Cardiac fibroblast (primary cell): ENCODE results near the gene EYS.
"Not testable (repeated sequence)": the region's sequence is repeated elsewhere in the genome, so short reads cannot be mapped to it uniquely, and the experiment has no call there.

Source experiments
- DNase-seq, 2 donors: peaks; one replicate each; pipeline versions ENCODE4 v3.0.0 to v3.0.0-alpha.2; 2010; ENCODE audit warnings: low read depth in 2 of 2
- H3K4me3 ChIP-seq, 2 donors: replicated peaks in 1 of 2; 1 replicate in 1 of 2; 2 replicates in 1 of 2; pipeline ENCODE4 v1.5.1; 2011; ENCODE audit warnings: low read depth in 2 of 2, low read length in 2 of 2, mild to moderate bottlenecking in 2 of 2, moderate library complexity in 1 of 2
- TF ChIP-seq, protein P1 (sequence below): IDR thresholded peaks from one replicate; pipeline ENCODE4 v1.5.1; 2011; ENCODE audit warnings: low read depth, mild to moderate bottlenecking, low read length, inconsistent platforms

Gene EYS

DNA sequence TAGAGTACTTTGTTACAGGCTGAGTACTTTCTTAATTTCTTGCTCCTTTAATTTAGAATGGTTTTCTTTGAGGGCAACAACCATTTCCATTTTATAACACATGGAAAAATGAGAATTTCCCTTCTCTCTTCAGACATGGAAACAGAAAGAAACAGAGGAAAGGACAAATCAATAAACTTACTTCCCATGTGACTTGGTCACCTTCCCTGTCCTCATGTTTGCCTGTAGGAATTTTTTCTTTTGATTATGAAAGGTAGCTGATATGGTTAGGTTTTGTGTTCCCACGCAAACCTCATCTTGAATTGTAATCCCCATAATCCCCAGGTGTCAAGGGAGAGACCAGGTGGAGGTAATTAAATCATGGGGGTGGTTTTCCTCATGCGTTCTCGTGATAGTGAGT lies 1901.7 kb downstream of the EYS start:
- H3K4me3 ChIP-seq = no peak overlapping the region
- DNase-seq = no peak
- TF ChIP-seq, protein P1, sequence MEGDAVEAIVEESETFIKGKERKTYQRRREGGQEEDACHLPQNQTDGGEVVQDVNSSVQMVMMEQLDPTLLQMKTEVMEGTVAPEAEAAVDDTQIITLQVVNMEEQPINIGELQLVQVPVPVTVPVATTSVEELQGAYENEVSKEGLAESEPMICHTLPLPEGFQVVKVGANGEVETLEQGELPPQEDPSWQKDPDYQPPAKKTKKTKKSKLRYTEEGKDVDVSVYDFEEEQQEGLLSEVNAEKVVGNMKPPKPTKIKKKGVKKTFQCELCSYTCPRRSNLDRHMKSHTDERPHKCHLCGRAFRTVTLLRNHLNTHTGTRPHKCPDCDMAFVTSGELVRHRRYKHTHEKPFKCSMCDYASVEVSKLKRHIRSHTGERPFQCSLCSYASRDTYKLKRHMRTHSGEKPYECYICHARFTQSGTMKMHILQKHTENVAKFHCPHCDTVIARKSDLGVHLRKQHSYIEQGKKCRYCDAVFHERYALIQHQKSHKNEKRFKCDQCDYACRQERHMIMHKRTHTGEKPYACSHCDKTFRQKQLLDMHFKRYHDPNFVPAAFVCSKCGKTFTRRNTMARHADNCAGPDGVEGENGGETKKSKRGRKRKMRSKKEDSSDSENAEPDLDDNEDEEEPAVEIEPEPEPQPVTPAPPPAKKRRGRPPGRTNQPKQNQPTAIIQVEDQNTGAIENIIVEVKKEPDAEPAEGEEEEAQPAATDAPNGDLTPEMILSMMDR = no peak

DNA sequence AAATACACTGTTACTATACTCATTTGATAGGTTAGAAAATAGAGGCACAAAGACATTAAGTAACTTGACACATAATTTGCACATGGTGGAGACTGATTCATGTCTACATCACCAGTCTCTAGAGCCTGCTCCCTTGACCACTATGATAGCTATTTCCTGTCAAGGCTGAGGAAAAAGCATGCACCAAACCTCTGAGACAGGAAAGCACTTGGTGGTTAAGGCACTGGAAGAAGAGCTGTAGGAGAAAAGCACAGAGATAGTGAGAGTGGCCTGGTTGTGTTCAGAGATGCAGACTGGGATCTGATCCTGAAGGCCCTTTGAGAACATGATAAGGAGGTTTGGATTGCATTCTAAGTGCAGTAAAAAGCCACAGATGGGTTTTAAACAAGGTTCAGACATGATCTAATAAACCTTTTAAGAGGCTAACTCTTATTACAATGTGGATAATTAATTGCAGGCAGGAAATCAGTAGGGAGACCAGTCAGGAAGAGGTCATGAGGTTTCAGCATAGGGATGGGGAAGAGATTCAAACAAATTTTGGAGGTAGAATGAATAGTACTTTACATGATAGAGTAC lies 1902.6 kb downstream of the EYS start:
- DNase-seq = peak; percentile 79 to 97
- TF ChIP-seq, protein P1 = no peak
- H3K4me3 ChIP-seq = no peak overlapping the region

DNA sequence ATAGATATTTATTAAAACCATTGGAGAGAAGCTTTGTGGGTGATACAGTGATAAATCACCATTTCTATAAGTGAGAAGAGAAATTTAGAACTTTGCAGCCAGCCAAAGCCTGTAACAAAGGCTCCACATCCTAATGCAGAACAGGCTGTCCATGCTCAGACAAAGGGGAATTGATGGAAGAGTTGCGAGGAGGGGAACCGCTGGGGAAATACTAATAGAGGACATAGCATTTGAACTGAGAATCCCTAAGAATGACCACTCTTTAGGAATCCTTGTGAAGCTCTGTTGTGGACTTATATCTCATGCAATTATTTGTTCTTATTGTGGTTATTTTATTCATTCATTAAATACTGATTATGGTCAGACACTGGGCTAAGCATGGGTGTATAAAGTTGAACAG lies 1903.7 kb downstream of the EYS start:
- DNase-seq = no peak
- no peak overlapping the region for H3K4me3 ChIP-seq
- TF ChIP-seq, protein P1 = no peak

DNA sequence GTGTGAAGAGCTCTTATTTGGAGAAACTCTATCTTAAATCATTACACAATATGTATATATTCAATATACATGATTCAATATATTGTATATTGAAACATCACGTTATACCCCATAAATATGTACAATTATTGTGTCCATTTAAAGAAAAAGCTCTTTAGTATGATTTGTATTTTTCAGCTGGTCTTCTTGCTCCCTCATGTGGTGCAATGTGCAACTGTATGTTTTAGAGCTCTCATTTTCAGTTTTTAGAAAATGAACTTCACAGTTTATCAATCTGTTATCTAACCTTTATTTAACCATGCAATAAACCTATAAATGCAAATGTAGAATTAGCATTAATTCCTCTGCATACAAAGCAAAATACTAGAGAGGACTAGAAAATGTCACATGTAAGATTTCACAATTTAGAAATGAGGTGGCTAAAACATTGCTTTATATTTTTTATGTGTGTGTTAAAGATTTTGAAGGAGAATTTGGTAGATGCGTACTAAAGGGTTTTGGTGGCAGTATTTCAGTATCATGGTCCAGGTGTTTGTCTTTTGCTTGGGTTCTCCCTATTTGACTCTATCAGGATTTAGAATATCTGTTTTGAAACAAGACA lies 1904.3 kb downstream of the EYS start:
- TF ChIP-seq, protein P1 = peak; percentile 64
- no peak overlapping the region for H3K4me3 ChIP-seq
- DNase-seq = peak; percentile 56 to 65

DNA sequence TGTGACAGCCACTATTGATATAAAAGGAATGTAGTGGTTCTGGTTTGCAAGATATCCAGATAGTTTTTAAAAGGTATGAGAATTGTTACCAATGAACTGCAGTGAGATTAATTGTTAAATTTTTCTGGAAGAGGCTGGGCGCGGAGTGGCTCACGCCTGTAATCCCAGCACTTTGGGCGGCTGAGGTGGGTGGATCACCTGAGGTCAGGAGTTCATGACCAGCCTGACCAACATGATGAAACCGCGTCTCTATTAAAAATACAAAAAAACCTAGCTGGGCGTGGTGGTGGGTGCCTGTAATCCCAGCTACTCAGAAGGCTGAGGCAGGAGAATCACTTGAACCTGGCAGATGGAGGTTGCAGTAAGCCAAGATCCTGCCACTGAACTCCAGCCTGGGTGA lies 1906.6 kb downstream of the EYS start:
- not testable (repeated sequence) for H3K4me3 ChIP-seq

DNA sequence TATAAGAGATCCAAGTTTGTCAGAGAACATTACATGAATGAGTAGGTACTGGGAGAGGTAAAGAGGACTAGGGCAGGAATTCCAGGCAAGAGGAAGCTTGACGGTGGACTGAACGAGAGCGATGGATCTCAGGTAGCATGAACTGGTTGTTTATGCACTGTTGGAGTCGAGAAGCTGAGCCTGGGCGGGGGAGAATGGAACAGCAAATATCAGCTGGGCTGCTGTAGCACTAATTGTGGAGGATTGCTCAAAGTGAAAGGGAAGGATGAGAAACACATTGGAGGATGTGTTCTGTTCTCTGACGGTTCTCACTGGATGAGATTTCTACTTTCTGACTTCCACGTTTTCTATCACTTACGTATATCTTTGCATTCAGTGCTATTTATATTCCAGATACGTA lies 1907.2 kb downstream of the EYS start:
- TF ChIP-seq, protein P1 = no peak
- DNase-seq = no peak
- H3K4me3 ChIP-seq = no peak overlapping the region

More for the DNA sequence above, 1906.6 kb downstream of the EYS start:
- DNase-seq = not testable (repeated sequence)

DNA sequence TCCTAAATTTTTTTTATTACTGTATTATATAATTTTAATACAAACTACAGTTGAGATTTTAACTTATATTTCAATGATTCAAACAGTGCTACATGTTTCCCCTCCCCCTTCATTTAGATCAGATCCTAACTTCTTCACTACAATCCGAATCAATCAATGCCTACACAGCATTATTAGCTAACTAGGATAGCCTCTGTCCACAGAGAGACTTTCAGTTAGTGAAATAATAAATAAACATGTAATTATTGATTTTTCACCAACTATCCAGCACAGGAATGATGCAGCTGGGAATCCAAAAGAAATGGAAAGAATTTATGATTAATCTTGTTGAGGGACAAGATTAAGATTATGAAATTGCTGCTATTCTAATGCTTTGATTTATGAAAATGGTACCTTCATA lies 1907.7 kb downstream of the EYS start:
- no peak for DNase-seq
- TF ChIP-seq, protein P1 = no peak
- no peak overlapping the region for H3K4me3 ChIP-seq
